ENCODE data around the gene SCUBE1. TPM values are rescaled to one million over a fixed set of nuclear protein-coding genes. Genes with fewer than 3 reads are reported as not detected.
"Not testable (repeated sequence)": the region's sequence is repeated elsewhere in the genome, so short reads cannot be mapped to it uniquely, and the experiment has no call there.

SCUBE1 gene
- total RNA-seq, 2 experiments from 2014 or later, result not detected

DNA sequence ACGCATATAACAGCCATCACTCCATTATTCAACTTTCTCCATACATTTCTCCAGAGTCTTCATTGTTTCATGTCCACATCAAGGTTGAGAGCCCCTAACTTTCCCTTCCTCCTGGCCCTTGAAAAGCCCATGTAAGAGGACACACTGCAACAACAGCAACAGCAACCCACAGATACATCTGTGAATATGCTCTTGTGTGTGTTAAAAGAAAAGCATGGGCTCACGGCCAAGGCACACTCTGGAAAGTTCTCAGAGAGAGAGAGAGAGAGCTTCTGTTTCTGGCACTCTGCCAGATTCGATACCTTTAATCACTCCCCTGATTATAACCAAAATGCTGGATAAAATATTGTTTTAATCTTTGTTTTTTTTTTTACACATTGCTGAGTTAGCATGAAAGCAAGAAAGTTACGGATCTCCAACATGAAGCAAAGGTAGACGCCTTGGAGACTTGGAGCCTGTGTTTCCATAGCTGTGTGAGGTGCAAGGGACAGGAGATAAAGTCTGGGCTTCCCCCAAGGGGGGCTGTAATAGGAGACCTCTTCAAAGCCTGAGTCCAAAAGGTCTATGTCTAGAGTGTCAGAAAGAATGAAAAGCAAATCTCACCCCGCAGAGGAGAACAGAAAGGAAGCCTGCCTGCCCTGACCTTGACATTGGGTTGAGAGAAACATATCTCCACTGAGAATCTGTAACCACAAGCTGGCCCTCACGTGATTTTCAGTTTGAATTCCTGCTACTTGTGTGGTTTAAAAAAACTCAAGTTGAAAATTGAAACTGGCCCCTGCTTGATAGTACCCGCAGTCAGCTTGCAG, 34.9 kb upstream of the SCUBE1 start:
- no peak overlapping the region for H3K27ac Mint-ChIP-seq
- intact Hi-C loops (cut with DNase I, micrococcal nuclease), result no loop called here
- no peaks in the 10 kb centered on the region for H3K36me3 Mint-ChIP-seq (ENCODE audit: low read depth)
- ChIA-PET POLR2A (no interaction called here), CTCF (interaction anchor here (1.0 to 1.5 kb wide), 5 partner anchors 11 to 1249 kb away, joined by 3 to 5 read pairs (median 4); no protein-coding TSS in a partner anchor)
- no peak for DNase-seq
- no peak for ATAC-seq
- peaks cover 23% of the 10 kb centered on the region for H3K27me3 Mint-ChIP-seq
- peaks cover 6% of the 10 kb centered on the region for H3K9me3 Mint-ChIP-seq (ENCODE audit: low read depth)
- H3K4me3 Mint-ChIP-seq, result no peak overlapping the region
- peaks cover 7% of the 10 kb centered on the region for H3K4me1 Mint-ChIP-seq

DNA sequence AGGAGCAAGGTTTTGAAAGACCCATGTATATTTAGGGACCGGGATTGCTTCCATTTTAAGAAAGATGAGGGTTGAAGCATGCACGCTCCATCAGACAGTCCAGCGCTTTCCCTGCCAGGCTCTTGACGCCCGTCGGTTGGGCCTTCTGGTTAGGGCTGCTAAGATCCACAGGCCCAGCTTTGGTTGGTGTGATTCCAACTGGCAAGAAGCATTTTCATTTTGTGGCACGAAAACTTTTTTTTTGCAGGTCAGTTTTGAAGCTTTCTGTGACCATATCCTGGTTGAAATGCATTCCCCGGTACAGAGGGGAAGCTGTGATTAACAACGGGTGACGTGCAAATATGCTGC, 34.4 kb upstream of the SCUBE1 start:
- no peak for DNase-seq
- no peak overlapping the region for H3K27ac Mint-ChIP-seq
- intact Hi-C loops (cut with DNase I, micrococcal nuclease), result no loop called here
- H3K27me3 Mint-ChIP-seq, result peaks cover 24% of the 10 kb centered on the region
- peaks cover 6% of the 10 kb centered on the region for H3K9me3 Mint-ChIP-seq (ENCODE audit: low read depth)
- H3K4me1 Mint-ChIP-seq, result peaks cover 7% of the 10 kb centered on the region
- H3K36me3 Mint-ChIP-seq (ENCODE audit: low read depth), result no peaks in the 10 kb centered on the region
- ATAC-seq, result no peak
- H3K4me3 Mint-ChIP-seq, result no peak overlapping the region
- ChIA-PET CTCF (interaction anchor here (1.0 kb wide), 2 partner anchors 32 to 1249 kb away, joined by 3 read pairs; no protein-coding TSS in a partner anchor), POLR2A (no interaction called here)

DNA sequence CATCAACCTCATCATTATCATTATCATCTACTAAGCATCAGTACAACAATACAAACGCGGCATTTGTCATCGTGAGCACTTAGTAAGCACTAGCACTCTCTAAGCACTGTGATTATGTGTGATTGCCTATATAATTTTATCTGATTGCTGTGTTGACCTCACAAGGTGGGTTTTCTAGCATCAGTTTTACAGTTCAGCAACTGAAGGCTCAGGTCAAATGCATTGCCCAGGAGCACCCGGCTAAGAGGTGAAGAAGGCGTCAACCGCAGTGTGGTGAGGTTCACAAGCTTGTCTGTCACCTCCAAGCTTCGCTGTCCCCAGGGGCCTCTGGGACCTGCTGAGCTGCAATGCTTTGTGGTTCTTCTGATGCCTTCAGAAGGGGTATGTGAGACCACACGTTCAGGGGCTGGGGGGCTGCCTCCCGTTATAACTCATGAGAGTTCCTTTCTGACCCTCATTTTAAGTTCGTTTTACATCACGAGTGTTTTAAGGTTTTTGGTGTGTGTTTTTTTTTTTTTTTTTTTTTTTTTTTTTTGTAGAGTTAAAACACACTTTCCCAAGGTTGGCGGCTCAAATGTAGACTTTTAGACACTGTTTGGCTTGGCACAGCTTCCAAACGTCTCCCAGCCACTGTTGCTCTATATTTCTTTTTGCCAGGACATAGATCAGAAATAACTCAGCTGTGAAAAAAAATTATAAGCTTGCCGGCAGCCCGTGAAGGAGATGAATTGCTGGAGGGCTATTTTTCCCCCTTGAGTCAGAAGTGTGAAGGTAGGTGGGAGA, 33.8 kb upstream of the SCUBE1 start:
- no peak overlapping the region for H3K27ac Mint-ChIP-seq
- DNase-seq (peak; percentile 16), ATAC-seq (no peak)
- CTCF ChIA-PET, result interaction anchor here (1.0 kb wide), 1 partner anchor 31 kb away, joined by 3 read pairs; no protein-coding TSS in a partner anchor
- H3K9me3 Mint-ChIP-seq (ENCODE audit: low read depth), result peaks cover 6% of the 10 kb centered on the region
- no peaks in the 10 kb centered on the region for H3K36me3 Mint-ChIP-seq (ENCODE audit: low read depth)
- POLR2A ChIA-PET, result no interaction called here
- peaks cover 24% of the 10 kb centered on the region for H3K27me3 Mint-ChIP-seq
- peaks cover 7% of the 10 kb centered on the region for H3K4me1 Mint-ChIP-seq
- no peak overlapping the region for H3K4me3 Mint-ChIP-seq
- intact Hi-C loops (cut with DNase I, micrococcal nuclease), result no loop called here

DNA sequence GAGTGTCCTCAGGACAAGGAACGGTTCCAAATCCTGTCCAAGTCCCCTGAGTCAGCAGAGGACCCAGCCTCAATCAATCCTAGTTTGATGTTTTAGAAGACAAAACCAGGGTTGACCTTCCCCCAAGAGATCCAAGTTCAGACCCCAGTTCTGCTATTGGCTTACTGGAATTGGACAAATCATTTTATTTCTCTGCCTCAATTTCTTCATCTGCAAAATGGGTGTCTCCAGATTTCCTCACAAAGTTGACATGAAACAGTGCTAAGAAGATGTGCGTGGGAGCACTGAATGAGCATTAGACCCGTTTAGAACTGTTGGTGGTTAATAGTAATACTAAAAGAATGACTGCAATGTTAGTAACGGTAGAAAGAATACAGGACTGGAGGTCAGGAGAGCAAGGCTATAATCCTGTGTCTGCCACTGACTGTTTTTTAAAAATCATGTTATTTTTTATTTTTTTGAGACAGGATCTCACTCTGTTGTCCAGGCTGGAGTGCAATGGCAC, 32.8 kb upstream of the SCUBE1 start:
- H3K4me3 Mint-ChIP-seq, result no peak overlapping the region
- no peak overlapping the region for H3K27ac Mint-ChIP-seq
- peaks cover 7% of the 10 kb centered on the region for H3K4me1 Mint-ChIP-seq
- POLR2A ChIA-PET, result no interaction called here
- intact Hi-C loops (cut with DNase I, micrococcal nuclease), result no loop called here
- DNase-seq (no peak), ATAC-seq (no peak)
- no peaks in the 10 kb centered on the region for H3K36me3 Mint-ChIP-seq (ENCODE audit: low read depth)
- CTCF ChIA-PET, result no interaction called here
- H3K9me3 Mint-ChIP-seq (ENCODE audit: low read depth), result peaks cover 6% of the 10 kb centered on the region
- peaks cover 32% of the 10 kb centered on the region for H3K27me3 Mint-ChIP-seq

DNA sequence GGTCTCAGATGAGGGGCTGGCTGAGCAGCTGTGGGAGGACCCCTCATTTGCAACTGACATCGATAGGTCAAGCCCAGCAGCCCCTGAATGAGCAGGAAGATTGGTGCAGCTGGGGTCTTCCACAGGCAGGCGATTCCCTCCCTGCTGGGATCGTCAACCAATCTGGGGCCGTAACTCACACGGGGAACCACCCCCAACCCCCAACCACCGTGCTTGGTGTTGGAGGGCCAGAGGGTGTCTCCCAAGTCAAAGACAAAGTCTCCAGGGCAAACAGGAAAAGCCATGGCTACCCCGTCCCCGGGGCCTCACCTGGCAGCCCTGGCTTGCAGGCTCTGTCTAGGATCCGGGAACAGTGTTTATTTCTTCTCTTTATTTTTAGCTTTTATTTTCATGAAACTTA, 26.9 kb upstream of the SCUBE1 start:
- peaks cover 24% of the 10 kb centered on the region for H3K27me3 Mint-ChIP-seq
- no peaks in the 10 kb centered on the region for H3K36me3 Mint-ChIP-seq (ENCODE audit: low read depth)
- ATAC-seq (no peak), DNase-seq (no peak)
- no peak overlapping the region for H3K27ac Mint-ChIP-seq
- intact Hi-C loops (cut with DNase I, micrococcal nuclease), result no loop called here
- ChIA-PET POLR2A (no interaction called here), CTCF (interaction anchor here (0.8 kb wide), 1 partner anchor 24 kb away, joined by 4 read pairs; no protein-coding TSS in a partner anchor)
- H3K9me3 Mint-ChIP-seq (ENCODE audit: low read depth), result peaks cover 6% of the 10 kb centered on the region
- no peak overlapping the region for H3K4me3 Mint-ChIP-seq
- no peaks in the 10 kb centered on the region for H3K4me1 Mint-ChIP-seq

DNA sequence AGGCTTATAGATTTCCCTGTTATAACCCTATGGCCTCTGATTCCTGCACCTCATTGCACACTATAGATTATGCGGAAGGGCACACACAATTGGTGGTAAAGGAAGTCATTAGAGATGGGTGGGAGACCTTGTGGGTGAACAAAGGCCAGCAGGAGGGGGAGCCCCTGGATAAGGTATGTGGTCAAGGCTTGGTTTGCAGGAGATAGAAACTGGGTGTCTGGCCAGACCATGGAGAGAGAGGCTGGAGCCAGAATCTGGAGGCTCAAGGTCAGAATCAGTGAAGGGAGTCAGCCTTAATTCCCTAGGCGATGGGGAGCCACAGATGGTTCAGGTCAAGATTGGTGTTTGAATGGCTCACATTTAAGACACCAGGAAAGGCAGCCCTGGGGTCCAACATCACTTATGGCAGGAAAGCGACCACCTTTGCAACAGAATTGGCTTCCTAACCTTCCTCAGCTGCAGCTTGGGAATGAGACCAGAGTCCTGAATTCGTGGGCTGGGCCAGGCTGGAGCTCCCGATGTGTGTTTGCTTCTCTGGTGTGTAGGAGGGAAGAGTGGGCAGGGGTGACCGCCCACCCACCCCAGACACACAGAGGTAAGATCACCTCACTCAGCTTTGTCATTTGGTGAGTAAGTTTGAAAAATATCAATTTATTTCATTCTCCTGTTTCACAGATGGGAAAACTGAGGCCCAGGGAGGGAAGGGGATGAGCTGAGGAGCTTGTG, 22.7 kb upstream of the SCUBE1 start:
- CTCF ChIA-PET, result interaction anchor here (1.6 kb wide), 1 partner anchor 19 kb away, joined by 5 read pairs; no protein-coding TSS in a partner anchor
- H3K36me3 Mint-ChIP-seq (ENCODE audit: low read depth), result no peaks in the 10 kb centered on the region
- no peak overlapping the region for H3K4me3 Mint-ChIP-seq
- H3K4me1 Mint-ChIP-seq, result no peaks in the 10 kb centered on the region
- peaks cover 8% of the 10 kb centered on the region for H3K27me3 Mint-ChIP-seq
- H3K27ac Mint-ChIP-seq, result no peak overlapping the region
- no peaks in the 10 kb centered on the region for H3K9me3 Mint-ChIP-seq (ENCODE audit: low read depth)
- DNase-seq, result no peak
- ATAC-seq, result no peak
- intact Hi-C loops (cut with DNase I, micrococcal nuclease), result no loop called here
- POLR2A ChIA-PET, result no interaction called here

DNA sequence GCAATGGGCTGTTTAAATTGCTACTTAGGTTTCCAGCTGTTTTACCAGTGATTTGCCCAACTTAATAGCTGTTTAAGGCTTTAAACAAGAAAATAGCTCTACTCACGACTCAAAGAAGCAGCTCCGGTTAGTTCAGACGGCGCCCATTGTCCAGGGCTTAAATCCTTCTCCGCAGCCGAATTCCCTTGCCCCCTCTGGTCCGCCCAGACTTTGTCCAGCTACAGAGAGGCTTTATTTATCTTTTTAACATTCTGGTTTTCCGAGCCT, 20.9 kb upstream of the SCUBE1 start:
- DNase-seq (no peak), ATAC-seq (no peak)
- Mint-ChIP-seq H3K9me3 (ENCODE audit: low read depth) (no peaks in the 10 kb centered on the region), H3K4me1 (no peaks in the 10 kb centered on the region), H3K36me3 (ENCODE audit: low read depth) (no peaks in the 10 kb centered on the region), H3K27ac (no peak overlapping the region), H3K27me3 (peaks cover under 1% of the 10 kb centered on the region), H3K4me3 (no peak overlapping the region)
- intact Hi-C loops (cut with DNase I, micrococcal nuclease), result no loop called here
- ChIA-PET POLR2A (no interaction called here), CTCF (interaction anchor here (1.4 kb wide), 1 partner anchor 18 kb away, joined by 3 read pairs; no protein-coding TSS in a partner anchor)

DNA sequence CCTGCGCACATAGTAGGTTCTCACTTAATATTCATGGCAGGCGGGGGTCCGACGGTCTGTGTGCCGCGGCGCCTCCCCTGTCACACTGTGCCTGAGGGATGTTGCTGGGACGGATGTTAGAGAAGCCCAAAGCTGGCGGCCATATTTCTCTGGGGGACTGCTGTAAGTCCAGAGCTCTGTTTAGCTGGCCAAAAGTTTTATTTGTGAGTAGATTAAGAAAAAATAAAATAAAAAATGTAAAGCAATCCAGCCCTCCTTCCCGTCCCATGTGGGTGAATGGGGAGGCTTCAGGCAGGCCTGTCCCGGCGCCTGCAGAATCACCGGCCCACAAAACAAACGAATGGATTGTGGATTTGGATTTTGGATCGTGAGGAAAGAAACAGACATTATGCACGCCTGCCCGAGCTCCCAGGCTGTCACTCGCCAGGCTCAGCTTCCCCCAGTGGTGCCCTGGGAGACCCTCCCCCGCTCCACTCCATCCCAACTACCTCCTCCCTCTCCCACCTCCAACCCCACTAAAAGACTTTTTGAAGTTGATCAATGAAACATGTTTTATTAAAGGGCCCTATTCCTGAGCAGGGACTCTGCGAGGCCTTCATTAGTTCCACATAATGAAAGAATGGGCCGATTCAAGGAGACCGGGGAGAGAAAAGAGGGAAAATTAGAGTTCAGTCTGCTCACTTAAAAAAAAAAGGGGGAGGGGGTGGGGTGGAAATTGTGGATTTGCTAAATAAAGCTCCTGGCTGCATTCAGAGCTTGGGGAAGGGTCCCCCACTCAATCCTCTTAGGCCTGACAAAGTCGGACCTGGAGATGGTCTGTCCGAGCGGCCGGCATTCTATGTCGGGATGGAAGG, 20.4 kb upstream of the SCUBE1 start:
- ChIA-PET POLR2A (no interaction called here), CTCF (interaction anchor here (0.6 to 1.4 kb wide), 2 partner anchors 11 to 18 kb away, joined by 3 read pairs; no protein-coding TSS in a partner anchor)
- no peak overlapping the region for H3K27ac Mint-ChIP-seq
- DNase-seq, result no peak
- H3K36me3 Mint-ChIP-seq (ENCODE audit: low read depth), result no peaks in the 10 kb centered on the region
- no peak for ATAC-seq
- no peaks in the 10 kb centered on the region for H3K9me3 Mint-ChIP-seq (ENCODE audit: low read depth)
- H3K4me3 Mint-ChIP-seq, result no peak overlapping the region
- intact Hi-C loops (cut with DNase I, micrococcal nuclease), result no loop called here
- no peaks in the 10 kb centered on the region for H3K27me3 Mint-ChIP-seq
- no peaks in the 10 kb centered on the region for H3K4me1 Mint-ChIP-seq

DNA sequence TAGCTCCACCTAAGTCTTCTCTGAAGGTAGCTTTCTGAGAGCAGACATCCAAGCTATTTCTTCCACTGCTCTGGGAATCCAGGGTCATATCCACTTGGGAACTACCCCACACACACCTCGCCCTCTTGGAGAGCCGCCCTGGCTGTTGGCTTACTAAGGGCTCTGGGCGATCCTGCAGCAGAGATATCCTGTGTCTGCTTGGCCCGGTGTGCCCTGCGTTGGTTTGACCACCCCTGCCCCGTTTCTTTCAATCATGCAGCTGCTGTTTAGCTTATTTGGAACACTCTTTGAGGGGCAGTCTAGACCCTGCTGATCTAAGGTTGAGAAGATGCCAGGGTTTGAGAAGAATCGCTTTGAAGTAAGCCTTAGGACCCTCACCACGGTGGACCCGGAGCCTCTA, 17.4 kb upstream of the SCUBE1 start:
- Mint-ChIP-seq H3K4me3 (no peak overlapping the region), H3K9me3 (ENCODE audit: low read depth) (no peaks in the 10 kb centered on the region), H3K27ac (no peak overlapping the region), H3K27me3 (no peaks in the 10 kb centered on the region), H3K4me1 (no peaks in the 10 kb centered on the region), H3K36me3 (ENCODE audit: low read depth) (no peaks in the 10 kb centered on the region)
- ChIA-PET CTCF (interaction anchor here (0.8 kb wide), 1 partner anchor 26 kb away, joined by 3 read pairs; no protein-coding TSS in a partner anchor), POLR2A (no interaction called here)
- DNase-seq, result no peak
- intact Hi-C loops (cut with DNase I, micrococcal nuclease), result no loop called here
- no peak for ATAC-seq

DNA sequence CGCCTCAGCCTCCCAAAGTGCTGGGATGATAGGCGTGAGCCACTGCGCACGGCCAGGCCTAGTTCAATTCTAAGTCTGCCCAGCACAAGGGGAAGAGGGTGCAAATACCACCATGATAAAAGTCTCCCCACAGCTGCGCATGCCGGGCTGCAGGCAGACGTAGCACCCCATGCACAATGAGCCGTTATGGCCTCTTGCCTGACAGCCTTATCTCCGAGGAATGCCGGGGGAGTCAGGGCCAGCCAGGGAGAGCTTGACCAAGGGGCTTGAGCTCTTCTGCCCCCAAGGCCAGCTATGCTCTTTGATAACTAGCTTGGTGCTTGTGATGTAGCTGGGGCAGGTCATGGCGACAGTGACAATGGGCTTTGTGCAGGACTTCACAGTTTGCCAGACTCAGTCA, 13.7 kb upstream of the SCUBE1 start:
- Mint-ChIP-seq H3K27me3 (no peaks in the 10 kb centered on the region), H3K27ac (no peak overlapping the region), H3K9me3 (ENCODE audit: low read depth) (no peaks in the 10 kb centered on the region), H3K4me1 (no peaks in the 10 kb centered on the region), H3K36me3 (ENCODE audit: low read depth) (no peaks in the 10 kb centered on the region), H3K4me3 (no peak overlapping the region)
- ChIA-PET CTCF (interaction anchor here (0.9 to 2.3 kb wide), 2 partner anchors 10 to 24 kb away, joined by 3 to 9 read pairs; no protein-coding TSS in a partner anchor), POLR2A (no interaction called here)
- intact Hi-C loops (cut with DNase I, micrococcal nuclease), result no loop called here
- no peak for ATAC-seq
- no peak for DNase-seq

DNA sequence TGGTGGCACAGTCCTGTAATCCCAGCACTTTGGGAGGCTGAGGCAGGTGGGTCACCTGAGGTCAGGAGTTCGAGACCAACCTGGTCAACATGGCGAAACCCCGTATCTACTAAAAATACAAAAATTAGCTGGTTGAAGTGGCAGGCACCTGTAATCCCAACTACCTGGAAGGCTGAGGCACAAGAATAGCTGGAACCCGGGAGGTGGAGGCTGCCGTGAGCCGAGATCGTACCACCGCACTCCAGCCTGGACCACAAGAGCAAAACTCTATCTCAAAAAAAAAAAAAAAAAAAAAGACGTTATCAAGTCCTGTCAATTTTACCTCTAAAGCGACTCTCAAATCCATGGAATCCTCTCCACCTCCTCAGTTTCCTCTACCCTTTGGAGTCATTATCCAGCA, 12.5 kb upstream of the SCUBE1 start:
- H3K9me3 Mint-ChIP-seq (ENCODE audit: low read depth); H3K27ac Mint-ChIP-seq; ATAC-seq; CTCF ChIA-PET; H3K4me3 Mint-ChIP-seq; intact Hi-C loops (cut with DNase I, micrococcal nuclease); H3K27me3 Mint-ChIP-seq; DNase-seq; H3K36me3 Mint-ChIP-seq (ENCODE audit: low read depth); H3K4me1 Mint-ChIP-seq: not testable (repeated sequence)
- POLR2A ChIA-PET, result interaction anchor here (0.6 kb wide), 1 partner anchor 135 kb away, joined by 4 read pairs; no protein-coding TSS in a partner anchor

Measured in activated CD4-positive, alpha-beta T cell treated with anti-CD3 and anti-CD28 coated beads for 36 hours (primary cell).